Measurements from ENCODE around the gene SARDH. TPM values are rescaled to one million over a fixed set of nuclear protein-coding genes. Genes with fewer than 3 reads are reported as not detected.

SARDH gene
- total and polyA plus RNA-seq, 2 experiments from 2014 or later, result 6.0 to 16.9 TPM

- Histone ChIP-seq H3K4me1 (ENCODE audit: low read depth) (no peaks in the 10 kb centered on the region), H3K9me3 (ENCODE audit: low read depth) (no peaks in the 10 kb centered on the region), H3K27ac (no peak overlapping the region), H3K4me3 (no peak overlapping the region), H3K36me3 (no peaks in the 10 kb centered on the region), H3K27me3 (no peaks in the 10 kb centered on the region)
- TF ChIP-seq, protein P1, sequence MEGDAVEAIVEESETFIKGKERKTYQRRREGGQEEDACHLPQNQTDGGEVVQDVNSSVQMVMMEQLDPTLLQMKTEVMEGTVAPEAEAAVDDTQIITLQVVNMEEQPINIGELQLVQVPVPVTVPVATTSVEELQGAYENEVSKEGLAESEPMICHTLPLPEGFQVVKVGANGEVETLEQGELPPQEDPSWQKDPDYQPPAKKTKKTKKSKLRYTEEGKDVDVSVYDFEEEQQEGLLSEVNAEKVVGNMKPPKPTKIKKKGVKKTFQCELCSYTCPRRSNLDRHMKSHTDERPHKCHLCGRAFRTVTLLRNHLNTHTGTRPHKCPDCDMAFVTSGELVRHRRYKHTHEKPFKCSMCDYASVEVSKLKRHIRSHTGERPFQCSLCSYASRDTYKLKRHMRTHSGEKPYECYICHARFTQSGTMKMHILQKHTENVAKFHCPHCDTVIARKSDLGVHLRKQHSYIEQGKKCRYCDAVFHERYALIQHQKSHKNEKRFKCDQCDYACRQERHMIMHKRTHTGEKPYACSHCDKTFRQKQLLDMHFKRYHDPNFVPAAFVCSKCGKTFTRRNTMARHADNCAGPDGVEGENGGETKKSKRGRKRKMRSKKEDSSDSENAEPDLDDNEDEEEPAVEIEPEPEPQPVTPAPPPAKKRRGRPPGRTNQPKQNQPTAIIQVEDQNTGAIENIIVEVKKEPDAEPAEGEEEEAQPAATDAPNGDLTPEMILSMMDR (IDR thresholded peaks at IDR 0.05; ENCODE audit: low read depth, low read length), result no peak
- no peak for DNase-seq (ENCODE audit: low read depth in 1 of 2, low spot score in 1 of 2)
Observed at GRCh38 chr9:133705576-133705975, 32.6 kb downstream of the SARDH start.

DNA sequence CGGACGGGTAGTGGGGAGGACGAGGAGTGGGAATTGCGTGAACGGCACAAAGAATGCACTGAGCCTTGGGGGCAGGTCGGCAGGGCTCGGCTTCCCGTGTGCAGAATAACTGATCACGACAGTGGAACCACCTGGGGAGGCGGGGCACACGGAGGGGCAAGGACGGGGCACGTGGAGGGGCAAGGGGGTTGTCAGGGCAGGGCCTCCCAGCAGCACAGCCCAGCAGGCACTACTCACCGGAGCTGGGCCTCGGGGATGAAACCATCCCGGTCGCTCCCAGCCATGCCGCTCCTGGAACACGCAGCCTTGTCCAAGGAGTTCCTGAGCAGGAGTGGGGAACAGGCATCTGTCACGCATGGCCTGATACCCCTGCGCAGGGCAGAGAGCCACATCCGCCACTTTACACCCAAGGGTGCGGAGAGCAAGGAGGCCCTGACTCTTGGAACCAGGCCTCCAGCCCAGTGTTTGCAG is 33.4 kb downstream of the SARDH start:
- no peak for DNase-seq (ENCODE audit: low read depth in 1 of 2, low spot score in 1 of 2)
- TF ChIP-seq, protein P1 (IDR thresholded peaks at IDR 0.05; ENCODE audit: low read depth, low read length), result no peak

GRCh38 chr9:133703591-133704399 is 34.4 kb downstream of the SARDH start:
- TF ChIP-seq, protein P1 (IDR thresholded peaks at IDR 0.05; ENCODE audit: low read depth, low read length), result no peak
- DNase-seq (ENCODE audit: low read depth in 1 of 2, low spot score in 1 of 2), result no peak
- Histone ChIP-seq H3K27me3 (no peaks in the 10 kb centered on the region), H3K4me1 (ENCODE audit: low read depth) (no peaks in the 10 kb centered on the region), H3K4me3 (no peak overlapping the region), H3K9me3 (ENCODE audit: low read depth) (no peaks in the 10 kb centered on the region), H3K36me3 (no peaks in the 10 kb centered on the region), H3K27ac (no peak overlapping the region)

More for the DNA sequence above, 33.4 kb downstream of the SARDH start:
- Histone ChIP-seq H3K9me3 (ENCODE audit: low read depth) (no peaks in the 10 kb centered on the region), H3K36me3 (no peaks in the 10 kb centered on the region), H3K27me3 (no peaks in the 10 kb centered on the region), H3K27ac (no peak overlapping the region), H3K4me3 (no peak overlapping the region), H3K4me1 (ENCODE audit: low read depth) (no peaks in the 10 kb centered on the region)

DNA sequence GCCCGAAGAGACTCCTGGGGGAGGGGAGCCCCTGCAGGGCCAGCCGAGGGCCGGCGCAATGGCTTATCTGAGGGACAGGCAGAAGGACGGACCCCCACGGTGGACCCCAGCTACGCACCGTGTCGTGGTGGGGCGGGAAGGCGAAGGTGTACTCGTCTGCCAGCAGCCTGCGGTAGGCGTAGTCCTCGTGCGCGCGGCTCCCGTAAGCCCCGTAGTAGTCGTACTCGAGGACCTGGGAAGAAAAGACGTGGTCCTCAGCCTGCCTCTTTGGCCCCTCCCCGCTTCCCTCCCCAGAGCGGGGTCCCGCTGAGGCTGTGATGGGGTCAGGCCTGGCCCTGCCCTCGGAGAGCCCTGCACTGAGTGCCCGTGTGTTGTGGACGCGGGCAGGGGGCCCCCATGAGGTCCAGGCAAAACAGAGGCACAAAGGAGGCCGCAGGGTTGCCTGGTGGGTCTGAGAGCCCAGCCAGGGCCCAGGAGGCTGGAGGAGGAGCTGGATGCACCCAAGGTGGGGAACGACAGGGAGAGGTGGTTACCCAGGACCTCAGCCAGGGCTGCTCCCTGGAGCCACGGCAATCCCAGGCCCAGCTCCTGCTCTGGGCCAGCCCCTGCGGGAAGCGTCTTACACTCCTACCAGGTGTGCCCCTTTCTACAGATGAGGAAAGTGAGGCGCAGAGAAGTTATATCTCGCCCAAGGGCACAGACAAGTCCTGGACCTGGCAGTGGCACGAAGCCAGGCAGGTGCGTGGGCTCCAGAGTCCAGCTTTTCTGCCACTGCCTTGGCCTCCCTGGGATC is 35.2 kb downstream of the SARDH start:
- TF ChIP-seq, protein P1 (IDR thresholded peaks at IDR 0.05; ENCODE audit: low read depth, low read length), result no peak
- Histone ChIP-seq H3K9me3 (ENCODE audit: low read depth) (no peaks in the 10 kb centered on the region), H3K27me3 (no peaks in the 10 kb centered on the region), H3K27ac (no peak overlapping the region), H3K4me1 (ENCODE audit: low read depth) (no peaks in the 10 kb centered on the region), H3K36me3 (no peaks in the 10 kb centered on the region), H3K4me3 (no peak overlapping the region)
- DNase-seq (ENCODE audit: low read depth in 1 of 2, low spot score in 1 of 2), result no peak

DNA sequence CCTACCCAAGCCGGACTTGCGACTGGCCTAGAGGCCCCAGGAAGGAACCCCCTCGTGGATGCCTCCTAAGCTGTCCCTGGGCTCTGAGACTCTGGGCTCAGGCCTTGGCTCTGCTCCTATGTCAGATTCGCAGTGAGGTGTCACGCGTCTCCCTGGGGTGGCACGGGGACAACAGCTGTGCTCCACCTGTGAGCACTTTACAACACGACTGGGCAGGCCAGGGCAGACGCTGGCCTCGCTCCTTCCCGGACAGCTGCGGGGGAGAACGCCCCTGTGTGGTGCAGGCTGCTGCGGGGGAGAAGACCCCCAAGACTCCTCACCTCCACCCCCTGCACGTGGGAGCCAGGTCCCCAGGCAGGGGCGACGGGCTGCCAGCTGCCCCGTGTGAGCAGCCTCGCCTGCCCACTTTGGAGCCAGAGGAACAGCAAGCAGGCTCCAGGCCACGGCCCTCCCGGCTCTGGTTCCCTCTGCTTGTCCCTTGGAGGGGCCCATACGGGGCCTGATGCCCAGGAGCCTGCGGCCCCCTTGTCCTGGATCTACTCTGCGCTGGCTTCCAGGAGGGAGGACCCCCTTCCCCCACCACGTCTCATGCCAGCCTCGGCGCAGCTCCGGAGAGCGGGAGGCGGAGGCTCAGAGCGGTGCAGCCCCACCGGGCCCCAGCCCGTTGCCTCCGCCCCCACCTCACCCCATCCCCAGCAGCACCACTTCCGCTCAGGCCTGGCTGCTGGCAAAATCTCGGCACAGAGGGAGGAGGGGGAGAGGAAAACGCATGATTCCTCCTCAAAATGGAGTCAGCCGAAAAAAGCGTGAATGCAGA is 36.0 kb downstream of the SARDH start:
- TF ChIP-seq, protein P1 (IDR thresholded peaks at IDR 0.05; ENCODE audit: low read depth, low read length), result no peak
- Histone ChIP-seq H3K9me3 (ENCODE audit: low read depth) (no peaks in the 10 kb centered on the region), H3K4me3 (no peak overlapping the region), H3K36me3 (no peaks in the 10 kb centered on the region), H3K27ac (no peak overlapping the region), H3K4me1 (ENCODE audit: low read depth) (no peaks in the 10 kb centered on the region), H3K27me3 (no peaks in the 10 kb centered on the region)
- peak in 1 of 2 donors; percentile 80 for DNase-seq (ENCODE audit: low read depth in 1 of 2, low spot score in 1 of 2)
